Measurements from ENCODE around the gene OCIAD1.
"Not testable (repeated sequence)": the region's sequence is repeated elsewhere in the genome, so short reads cannot be mapped to it uniquely, and the experiment has no call there.

The OCIAD1 gene

DNA sequence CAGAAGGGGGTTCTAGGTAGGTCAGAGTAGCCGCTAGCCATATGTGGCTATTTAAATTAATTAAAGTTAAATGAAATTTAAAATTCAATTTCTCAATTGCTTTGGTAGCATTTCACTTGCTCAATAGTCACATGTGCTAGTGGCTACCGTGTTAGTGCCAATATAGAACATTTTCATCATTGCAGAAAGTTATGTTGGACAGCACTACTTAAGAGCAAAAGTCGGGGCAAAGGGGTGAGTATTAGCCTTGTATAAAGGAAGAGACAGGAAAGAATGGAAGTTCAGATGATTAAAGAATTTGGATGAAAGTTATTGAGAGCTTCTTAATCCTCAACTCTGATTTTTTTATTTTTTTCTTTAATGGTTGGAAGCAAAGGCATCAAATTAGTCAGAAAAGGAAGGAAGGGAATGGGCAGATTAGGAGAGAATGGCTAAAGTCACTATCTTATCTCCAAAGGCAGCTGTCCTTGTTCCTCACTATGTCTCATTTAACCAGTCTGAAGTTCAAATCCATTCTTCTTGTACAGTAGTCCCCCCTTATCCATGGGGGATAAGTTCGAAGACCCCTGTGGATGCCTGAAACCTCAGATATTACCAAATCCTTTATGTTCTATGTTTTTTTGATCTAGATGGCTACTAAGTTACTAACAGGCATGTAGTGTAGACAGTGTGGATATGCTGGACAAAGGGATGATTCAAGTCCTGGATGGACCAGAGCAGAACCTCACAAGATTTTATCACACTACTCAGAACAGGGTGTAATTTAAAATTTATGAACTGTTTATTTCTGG is 22.9 kb downstream of the OCIAD1 start:
- TF ChIP-seq, protein P1, sequence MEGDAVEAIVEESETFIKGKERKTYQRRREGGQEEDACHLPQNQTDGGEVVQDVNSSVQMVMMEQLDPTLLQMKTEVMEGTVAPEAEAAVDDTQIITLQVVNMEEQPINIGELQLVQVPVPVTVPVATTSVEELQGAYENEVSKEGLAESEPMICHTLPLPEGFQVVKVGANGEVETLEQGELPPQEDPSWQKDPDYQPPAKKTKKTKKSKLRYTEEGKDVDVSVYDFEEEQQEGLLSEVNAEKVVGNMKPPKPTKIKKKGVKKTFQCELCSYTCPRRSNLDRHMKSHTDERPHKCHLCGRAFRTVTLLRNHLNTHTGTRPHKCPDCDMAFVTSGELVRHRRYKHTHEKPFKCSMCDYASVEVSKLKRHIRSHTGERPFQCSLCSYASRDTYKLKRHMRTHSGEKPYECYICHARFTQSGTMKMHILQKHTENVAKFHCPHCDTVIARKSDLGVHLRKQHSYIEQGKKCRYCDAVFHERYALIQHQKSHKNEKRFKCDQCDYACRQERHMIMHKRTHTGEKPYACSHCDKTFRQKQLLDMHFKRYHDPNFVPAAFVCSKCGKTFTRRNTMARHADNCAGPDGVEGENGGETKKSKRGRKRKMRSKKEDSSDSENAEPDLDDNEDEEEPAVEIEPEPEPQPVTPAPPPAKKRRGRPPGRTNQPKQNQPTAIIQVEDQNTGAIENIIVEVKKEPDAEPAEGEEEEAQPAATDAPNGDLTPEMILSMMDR (IDR thresholded peaks at IDR 0.05; ENCODE audit: low read depth, low read length): no peak
- no peak overlapping the region for H3K4me3 ChIP-seq (ENCODE audit: low read depth, low read length)

DNA sequence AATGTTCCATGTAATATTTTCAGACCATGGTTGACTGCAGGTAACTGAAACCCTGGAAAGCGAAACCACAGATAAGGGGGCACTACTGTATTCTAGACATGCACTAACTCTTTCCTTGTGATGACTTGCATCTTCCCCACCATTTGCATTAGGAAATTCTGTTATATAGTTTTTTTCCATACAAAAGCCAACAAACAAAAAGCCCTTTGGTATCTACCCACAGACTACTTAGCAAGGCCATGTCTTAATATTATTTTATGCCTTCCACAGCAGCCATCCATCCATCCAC is 23.5 kb downstream of the OCIAD1 start:
- H3K4me3 ChIP-seq (ENCODE audit: low read depth, low read length): no peak overlapping the region
- TF ChIP-seq, protein P1 (IDR thresholded peaks at IDR 0.05; ENCODE audit: low read depth, low read length): no peak

DNA sequence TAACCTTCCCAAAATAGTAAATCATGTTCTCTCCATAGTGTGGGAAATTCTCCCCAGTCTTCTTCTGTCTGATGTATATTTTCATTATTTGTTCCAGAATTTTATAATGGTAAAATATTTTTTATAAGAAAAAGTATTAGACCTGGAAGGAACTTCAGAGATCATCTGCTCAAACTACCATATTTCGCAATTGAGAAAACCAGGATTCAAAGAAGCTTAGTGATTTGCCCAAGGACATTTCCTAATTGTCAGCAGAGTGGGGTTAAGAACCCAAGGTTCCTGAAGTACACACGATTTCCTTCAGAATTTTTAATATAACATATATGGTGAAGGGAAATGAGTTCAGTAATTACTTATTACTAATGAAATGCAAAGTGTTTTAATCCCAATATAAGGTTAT is 24.1 kb downstream of the OCIAD1 start:
- no peak overlapping the region for H3K4me3 ChIP-seq (ENCODE audit: low read depth, low read length)
- TF ChIP-seq, protein P1 (IDR thresholded peaks at IDR 0.05; ENCODE audit: low read depth, low read length): no peak

DNA sequence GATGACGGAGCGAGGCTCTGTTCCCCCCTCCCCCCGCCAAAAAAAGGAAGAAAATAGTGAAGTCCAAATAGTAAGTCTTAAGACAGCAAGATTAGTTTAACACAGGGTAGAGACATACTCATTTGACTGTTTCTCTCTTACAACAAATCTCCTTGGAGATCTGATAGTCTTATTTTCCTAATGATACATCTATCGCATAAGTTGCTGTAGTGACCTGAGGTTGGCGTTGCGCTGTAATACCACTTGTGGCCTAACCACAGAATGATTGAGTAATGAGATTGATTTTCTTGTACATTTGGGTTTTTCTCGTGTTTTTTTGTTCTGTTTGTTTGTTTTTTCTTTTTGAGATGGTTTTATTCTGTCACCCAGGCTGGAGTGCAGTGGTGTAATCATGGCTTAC is 27.2 kb downstream of the OCIAD1 start:
- TF ChIP-seq, protein P1 (IDR thresholded peaks at IDR 0.05; ENCODE audit: low read depth, low read length): no peak
- H3K4me3 ChIP-seq (ENCODE audit: low read depth, low read length): no peak overlapping the region

DNA sequence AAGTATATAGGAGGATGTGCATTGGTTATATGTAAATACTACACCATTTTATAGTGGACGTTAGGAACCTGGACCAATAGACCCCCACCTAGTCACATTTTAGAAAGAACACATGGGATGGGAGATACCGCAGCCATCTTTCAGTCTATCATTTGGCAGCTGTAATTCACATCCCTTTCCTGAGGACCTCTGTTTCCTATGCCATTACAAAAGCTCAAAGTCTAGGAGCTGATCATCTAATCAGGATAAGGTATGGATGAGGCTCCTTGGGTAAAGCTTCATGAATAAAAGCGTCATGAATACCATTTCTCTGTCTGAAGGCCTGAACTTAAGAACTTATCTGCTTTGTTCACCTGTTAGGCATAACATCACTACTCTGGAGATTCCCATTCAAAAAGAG is 31.1 kb downstream of the OCIAD1 start:
- TF ChIP-seq, protein P1 (IDR thresholded peaks at IDR 0.05; ENCODE audit: low read depth, low read length): no peak
- no peak overlapping the region for H3K4me3 ChIP-seq (ENCODE audit: low read depth, low read length)

DNA sequence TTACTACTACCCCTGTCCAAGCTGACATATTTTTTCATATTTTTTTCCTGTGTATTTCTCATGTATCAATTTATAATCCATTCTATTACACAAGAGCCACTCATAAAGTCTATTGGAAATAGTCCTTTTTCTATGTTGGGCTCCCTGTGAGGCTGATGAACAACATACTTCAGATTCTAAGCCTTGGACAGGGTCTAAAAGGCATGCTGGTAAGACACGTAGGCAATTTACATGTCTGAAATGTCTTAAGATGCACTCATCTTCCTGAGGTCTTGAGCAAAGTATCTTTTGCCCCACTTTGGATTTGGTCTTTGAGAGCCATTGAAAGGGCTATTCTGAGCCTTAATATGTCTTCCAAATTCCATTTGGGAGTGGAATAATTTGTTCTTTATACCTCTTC is 31.8 kb downstream of the OCIAD1 start:
- TF ChIP-seq, protein P1 (IDR thresholded peaks at IDR 0.05; ENCODE audit: low read depth, low read length): no peak
- no peak overlapping the region for H3K4me3 ChIP-seq (ENCODE audit: low read depth, low read length)

DNA sequence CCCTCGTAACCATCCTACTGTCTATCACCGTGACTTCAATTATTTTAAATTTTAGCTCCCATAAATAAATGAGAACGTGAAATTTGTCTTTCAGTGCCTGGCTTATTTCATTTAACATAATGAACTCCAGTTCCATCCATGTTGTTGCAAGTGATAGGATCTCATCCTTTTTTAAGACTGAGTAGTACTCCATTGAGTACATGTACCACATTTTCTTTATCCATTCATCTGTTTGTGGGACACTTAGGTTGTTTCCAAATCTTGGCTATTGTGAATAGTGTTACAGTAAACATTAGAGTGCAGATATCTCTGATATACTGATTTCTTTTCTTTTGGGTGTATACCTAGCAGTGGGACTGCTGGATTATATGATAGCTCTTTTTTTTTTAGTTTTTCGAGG is 32.8 kb downstream of the OCIAD1 start:
- TF ChIP-seq, protein P1 (IDR thresholded peaks at IDR 0.05; ENCODE audit: low read depth, low read length): no peak
- H3K4me3 ChIP-seq (ENCODE audit: low read depth, low read length): no peak overlapping the region

DNA sequence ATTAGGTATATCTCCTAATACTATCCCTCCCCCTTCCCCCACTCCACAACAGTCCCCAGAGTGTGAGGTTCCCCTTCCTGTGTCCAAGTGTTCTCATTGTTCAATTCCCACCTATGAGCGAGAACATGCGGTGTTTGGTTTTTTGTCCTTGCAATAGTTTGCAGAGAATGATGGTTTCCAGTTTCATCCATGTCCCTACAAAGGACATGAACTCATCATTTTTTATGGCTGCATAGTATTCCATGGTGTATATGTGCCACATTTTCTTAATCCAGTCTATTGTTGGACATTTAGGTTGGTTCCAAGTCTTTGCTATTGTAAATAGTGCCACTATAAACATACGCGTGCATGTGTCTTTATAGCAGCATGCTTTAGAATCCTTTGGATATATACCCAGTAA is 33.8 kb downstream of the OCIAD1 start:
- not testable (repeated sequence) for H3K4me3 ChIP-seq (ENCODE audit: low read depth, low read length)

Data from WI38 (cell line).